Limb (tissue), 2 donors: Measurements from ENCODE around the gene NOTCH4.
"Not testable (repeated sequence)": the region's sequence is repeated elsewhere in the genome, so short reads cannot be mapped to it uniquely, and the experiment has no call there.

Experiments used
- DNase-seq, 2 donors: peaks; one replicate each; pipeline ENCODE4 v3.0.0-alpha.2; 2016; ENCODE audit errors: extremely low spot score in 2 of 2

Gene NOTCH4

DNA sequence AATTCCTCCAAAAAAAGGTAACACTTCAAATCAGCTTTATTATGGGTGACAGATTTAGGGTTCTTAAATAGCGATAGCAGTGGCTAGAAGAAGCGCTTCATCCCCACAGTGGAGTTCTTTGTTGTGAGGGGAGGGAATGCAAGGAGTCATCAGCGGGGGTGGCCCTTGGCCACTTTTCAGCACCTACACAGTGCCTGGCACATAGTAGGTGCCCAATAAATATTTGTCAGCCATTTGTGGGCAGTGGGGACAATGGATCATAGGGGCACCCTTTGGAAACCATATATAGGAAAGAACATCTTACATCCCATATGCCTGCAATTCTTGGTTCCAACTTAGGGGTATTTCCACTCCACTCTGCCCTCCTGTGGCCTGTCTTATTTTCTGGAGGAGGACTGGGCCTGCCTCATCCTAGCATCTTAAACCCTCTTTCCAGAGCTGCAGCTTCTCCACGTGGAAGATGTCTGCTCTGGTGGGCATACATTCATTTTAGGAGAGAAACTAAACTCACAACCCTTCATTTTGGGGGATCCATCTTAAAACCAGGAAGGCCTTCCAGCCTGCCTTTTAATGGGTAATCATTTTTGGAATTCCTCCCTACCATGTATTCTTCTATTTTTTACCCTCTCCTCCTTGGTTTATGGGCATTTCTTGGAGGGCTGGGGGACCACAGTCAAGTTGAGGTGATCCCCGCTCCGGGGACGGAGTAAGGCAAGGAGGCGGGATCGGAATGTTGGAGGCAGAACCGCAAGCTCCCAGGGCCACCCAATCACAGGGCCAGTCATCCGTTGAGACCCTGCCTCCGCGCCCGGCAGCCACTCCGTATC lies 28.8 kb downstream of the NOTCH4 start:
- DNase-seq: peak; percentile 45 to 66

DNA sequence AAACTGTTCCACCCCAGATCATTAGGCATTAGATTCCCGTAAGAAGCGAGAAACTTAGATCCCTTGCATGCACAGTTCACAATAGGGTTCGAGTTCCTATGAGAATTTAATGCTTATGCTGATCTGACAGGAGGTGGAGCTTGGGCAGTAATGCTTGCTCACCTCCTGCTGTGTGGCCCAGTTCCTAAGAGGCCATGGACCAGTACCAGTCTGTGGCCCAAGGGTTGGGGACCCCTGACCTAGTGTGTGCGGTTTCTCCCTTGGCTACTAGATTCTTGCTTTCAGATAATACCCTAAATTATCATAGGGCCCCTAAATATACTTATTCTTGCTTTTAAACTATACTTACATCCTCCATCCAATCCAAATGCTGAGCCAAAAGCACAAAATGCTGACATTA lies 29.5 kb downstream of the NOTCH4 start:
- DNase-seq: no peak

DNA sequence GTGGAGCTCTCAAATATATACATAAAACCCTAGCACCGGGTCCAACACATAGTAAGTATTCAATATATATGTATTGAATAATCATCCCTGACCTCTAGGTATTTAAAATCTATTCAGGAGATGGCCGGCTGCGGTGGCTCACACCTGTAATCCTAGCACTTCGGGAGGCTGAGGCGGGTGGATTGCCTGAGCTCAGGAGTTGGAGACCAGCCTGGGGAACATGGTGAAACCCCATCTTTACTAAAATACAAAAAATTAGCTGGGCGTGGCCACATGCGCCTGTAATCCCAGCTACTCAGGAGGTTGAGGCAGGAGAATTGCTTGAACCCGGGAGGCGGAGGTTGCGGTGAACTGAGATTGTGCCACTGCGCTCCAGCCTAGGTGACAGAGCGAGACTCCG lies 30.8 kb downstream of the NOTCH4 start:
- DNase-seq: not testable (repeated sequence)

DNA sequence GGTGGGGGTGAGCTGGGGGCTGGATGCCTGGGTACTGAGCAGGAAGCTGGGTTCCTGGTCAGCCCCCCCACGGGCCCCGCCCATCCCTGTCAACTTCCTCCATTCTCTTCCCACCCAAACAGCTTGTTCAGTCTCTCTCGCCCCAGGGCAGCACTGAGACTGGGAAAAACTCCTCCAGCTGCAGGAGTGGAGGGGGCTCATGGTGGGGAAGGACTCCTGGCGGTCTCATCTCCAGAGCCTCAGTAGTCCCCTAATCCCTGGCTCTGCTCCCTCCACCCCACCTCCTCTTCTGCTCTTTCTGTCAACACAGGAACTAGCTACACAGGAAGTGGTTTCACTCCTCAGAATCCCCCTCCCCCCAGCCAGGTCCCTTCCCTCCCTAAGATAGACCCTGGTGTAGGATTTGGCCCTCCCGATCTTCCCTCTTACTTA lies 31.2 kb downstream of the NOTCH4 start, which contains the start of gene GPSM3:
TSS of gene GPSM3 (minus strand) at position 36 of the 432 bp plus-strand sequence. CDS start 130 bp downstream, outside the sequence.
- DNase-seq: peak in 1 of 2 donors; percentile 12

DNA sequence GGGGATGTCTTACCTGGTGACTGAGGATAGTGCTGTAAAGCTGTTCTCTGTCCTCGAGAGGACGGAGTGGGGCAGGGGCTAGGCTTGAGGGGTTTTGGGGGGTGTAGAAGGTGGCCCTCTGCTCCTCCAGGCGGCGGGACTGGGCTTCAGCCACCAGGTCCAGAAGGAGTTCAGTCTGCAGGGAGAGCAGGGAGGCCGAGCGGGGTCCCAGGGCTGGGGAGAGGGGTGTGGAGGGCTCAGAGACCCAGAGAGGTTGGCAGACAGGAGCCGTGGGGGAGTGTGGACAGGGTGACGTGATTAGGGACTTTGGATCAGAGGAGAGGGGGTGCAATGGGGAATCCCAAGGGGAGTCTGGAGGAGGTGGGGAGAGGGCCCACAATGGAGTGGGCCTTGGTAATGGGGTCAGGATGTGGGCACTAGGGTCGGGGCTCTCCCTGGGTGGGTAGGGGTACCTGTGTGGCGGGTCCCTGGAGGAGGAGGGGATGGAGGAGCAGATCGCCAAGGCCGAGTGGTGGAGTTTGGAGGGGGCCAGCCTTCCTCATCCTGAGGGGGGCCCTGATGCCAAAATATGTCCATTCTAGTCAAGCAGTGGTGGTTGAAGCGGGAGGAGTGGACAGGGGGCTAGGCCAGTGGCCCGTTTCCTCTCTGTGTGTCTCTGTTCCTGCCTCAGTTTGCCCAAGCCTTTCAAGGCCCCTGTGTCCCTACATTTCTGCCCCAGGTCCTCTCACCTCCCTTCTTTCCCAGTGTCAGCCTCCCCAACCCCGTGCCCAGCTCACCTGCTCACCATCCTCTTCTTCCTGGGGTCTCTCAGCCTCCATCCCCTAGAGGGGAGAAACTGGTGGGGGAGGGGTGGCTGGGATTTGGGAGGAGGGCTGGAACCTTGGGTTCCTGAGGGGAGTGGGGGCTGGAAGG lies 31.9 kb downstream of the NOTCH4 start:
- no peak for DNase-seq

DNA sequence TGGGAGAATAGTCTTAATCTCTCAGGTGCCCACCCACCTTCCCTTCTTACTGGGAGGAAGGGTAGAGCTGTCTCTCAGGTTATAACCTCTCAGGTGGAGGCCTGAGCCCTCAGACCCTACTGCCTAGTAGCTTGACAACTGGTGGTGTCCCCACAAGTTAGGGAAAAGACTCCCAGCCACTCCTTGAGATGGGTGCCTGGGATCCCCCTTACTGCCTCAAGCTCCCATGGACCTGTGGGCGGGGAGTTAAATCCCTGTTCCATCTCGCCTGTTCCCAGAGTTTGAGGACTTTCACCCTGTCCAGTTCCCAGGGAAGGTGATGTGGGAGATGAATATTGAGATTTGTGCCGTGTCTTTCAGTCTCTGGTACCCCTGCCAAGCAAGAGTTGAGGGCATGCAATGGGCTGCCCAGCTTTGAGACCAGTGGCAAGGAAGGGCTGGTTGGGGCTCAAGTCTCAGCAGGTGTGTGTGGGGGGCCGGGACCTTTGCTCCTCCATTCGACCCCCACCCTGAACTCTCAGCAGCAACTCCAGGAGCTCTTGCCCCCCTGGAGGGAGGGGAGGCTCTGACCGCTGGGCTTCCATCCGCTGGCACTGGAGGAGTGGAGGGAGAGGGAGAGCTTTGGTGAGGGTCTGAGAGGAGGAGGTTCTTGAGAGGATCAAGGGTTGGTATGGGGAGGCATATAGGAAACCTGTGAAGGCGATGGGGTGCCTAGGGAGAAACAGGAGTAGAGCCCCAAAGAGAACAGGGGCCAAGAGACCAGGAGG lies 32.8 kb downstream of the NOTCH4 start:
- peak in 1 of 2 donors; percentile 7 for DNase-seq

DNA sequence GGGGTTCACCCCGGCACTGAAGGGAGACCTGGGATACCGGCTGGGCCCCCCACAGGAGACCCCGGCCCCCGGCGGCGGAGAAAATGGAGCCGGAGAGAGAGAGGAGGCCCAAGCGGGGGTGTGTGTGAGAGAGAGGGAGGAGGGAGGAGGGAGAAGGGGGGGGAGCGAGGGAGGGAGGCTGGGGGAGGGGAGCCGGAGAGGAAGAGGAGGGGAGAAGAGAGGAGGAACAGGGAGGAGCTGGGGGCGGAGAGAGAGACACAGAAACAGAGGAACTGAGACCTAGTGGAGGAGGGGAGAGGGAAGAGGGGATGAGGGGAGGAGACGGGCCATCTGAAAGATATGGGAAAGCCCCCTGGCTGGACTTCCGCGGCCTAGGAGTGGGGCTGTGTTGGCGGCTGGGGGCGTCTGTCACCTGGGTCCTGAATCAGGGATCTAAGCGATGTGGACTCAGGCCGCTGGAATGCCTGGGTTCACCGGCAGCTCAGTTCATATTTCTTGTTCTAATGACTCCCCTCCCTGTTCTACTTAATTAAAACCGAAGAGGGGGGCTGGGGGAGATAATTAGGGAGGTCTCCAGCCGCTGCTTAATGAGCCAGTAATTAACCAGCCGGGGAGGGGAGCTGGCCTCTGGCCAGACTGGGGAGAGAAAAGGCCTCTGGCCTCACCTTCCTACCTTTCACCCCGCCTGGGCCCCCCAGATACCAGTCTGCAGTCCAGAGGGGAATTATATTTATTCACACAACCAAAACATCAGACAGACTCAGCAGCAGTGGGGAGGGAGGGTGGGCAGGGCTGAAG lies 33.6 kb downstream of the NOTCH4 start, which contains the start of gene PBX2:
TSS of gene PBX2 (minus strand) at position 149 of the 798 bp plus-strand sequence. CDS start 287 bp downstream, outside the sequence.
- DNase-seq: peak; percentile 96

DNA sequence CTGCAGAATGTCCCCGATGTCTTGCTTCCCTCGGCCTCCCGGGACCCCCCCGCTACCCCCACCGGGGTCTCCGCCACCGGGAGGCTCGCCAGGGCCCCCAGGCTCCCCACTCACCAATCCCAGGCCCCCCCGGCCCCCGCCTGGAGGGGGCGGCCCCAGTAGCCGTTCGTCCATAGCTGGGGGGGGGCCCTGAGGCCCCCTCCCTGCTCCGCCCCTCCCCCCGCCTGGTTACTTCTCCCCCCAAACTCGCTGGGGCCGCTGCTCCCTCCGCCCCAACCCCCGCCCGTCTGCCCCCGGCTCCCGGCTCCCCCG lies 34.2 kb downstream of the NOTCH4 start:
- peak in 1 of 2 donors; percentile 18 for DNase-seq

DNA sequence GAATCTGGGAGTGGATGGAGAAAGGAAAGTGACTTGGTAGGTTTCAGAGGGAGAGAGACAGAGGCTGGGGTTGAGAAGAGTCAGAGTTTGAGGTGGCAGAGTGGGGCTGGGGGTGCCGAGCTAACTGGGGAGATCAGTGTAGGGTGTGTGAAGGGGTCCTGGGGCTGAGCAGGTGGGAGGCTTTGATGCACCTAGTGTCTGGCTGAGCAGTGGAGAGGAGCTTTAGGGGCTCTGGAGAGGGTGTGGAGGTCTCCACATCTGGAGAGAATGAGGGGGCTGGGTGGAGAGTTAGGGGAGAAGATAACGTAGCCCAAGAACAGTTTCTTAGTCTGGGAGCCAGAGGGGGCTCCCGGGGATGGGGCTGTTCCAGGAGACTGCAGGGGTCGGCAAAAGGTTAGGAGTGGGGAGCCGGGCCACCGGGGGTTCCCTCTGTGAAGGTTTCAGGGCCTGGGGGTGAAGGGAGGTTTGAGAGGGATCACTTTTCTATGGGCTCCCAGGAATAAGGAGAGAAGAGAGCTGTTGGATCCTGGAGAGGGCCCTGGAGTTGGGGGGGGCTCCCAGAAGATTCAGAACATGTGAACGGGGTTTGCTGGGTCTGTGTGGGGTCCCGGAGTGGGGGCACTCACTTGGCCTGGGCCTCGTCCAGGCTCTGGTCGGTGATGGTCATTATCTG lies 34.7 kb downstream of the NOTCH4 start:
- peak in 1 of 2 donors; percentile 62 for DNase-seq

DNA sequence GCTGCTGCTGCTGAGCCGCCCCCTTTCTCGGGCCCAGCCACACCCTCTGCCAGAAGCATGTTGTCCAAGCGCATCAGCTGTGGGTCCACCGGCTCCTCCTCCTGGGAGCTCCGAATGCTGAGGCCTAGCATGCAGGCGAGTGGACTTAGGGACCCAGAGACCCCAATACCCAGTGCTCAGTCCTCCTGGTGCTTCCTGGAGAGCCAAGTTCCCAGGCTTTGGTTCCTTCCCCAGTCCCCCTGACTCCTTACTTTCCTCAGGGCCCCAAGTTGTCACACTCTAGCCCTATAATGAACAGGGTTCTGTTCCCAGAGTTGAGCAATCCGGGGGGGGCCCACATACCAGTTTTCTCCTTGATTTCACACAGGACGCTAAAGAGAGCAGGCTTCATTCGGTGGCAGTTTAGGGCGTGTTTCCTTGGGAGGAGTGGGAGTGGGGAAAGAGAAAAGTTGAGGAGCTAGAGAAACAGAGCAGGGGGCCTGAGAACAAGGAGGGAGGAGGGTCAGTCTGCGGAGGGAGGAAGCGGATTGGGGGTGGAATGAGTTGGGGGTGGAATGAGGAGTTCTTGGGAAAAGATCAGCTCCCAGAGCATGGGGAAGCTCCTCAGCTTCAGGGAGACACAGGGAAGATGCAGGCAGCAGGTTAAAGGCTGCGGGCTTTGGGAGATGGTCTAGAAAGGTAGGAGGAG lies 35.3 kb downstream of the NOTCH4 start:
- DNase-seq: no peak

DNA sequence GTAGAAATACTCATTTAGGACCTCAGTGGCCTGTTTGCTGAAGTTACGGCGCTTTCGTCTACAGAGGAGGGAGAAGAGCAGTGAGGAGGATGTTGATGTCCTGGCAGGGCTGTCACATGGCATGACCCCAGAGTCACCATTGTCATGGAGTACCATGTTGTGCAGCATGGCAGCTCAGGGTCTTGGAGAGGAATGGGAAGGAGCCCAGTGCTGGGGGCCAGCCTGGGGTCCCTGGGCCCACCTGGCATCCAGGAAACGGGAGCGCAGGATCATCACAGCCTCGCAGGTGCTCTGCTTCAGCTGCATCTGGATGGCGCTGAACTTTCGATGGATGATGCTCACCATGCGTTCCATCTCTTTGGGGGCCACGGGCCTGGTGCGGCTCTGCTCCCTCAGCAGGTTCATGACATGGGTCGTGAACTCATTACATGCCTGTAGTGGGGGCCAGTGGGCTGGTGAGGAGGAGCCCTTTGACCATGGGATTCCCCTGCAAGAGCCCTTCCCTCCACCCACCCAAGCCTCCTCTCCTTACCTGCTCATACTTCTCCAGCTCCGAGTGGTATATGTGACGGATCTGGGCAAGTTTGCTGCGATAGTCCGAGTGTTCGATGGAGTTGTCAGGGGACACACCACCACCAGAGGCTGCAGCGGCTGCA lies 36.0 kb downstream of the NOTCH4 start:
- DNase-seq: not testable (repeated sequence)

DNA sequence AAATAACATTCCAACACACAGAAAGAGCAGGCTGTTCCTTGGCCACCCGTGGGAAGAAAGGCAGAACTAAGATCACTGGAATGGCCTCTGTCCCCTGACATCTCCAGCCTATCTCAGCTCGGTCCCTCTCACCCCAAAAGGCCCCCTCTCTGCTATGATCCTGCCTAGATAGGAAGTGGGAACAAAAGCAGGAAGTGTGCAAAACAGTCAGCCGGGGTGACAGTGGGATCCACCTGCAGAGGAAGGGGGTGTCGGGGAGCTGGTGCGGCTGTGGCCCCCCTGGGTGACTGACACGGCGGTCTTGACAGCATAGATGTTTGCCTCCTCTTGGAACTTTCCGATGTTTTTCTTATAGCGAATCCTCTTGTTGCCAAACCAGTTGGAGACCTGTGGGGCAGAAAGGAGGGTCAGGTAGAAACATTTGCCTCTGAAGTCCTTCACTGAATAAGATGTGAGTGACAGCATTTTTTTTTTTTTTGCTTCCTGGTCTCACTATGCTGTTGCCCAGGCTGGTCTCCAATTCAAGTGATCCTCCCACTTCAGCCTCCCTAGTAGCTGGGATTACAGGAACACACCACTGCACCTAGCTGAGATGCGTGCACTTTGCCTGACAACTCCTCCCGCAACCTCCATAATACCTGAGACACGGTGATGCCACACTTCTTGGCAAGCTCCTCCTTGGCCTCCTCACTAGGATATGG lies 36.7 kb downstream of the NOTCH4 start:
- no peak for DNase-seq

DNA sequence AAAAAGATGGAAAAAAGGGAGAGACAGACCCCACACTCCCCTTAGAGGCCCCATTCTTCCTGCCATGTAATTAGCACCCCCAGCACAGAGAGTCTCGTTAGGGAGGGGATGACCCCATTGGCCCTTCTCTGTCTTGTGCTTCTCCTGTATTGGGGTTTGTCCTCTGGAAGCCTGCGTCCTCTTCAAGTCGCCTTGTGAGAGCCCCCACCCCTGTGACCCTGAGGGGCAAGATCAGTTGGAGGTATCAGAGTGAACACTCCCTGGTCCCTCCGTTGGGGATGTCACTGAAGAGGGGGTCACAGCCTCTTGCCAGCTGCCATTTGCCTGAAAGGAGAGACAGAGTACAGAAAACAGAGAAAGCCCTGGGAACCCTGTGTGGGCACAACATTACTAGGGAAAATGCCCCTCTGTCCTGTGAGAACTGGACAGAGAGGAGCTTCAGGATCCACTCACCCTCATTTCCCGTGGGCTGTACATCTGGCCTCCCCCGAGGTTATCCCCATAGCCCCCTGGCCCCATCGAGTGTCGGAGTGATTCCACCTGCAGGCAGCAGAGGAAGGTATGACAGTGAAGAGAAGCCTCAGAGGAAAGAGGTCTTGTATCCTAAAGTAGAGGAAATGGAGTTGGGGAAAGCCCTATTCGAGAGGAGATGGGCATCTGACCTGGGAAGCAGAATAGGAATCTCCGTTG lies 37.6 kb downstream of the NOTCH4 start:
- DNase-seq: not testable (repeated sequence)

DNA sequence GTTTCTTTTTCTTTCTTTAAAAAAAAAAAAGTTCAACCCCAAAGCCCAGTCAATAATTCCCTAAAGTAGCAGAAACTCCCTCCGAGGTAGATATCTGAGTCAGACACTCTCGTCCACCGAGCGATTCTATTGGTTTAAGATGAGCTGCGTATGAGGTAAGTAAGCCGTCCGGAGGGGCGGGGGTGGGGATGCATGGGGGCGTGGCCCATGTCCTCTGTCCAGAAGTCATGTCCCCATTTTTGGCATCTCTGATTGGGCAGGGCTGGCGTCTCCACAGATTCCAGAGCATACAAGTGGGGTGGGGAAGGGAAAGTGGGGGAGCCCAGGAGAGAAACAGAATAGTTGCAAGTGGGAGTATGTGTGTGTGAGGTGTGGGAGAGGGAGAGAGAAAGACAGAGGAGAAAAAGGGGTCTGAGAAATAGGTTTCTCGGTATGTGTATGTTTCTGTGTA lies 38.2 kb downstream of the NOTCH4 start:
- peak in 1 of 2 donors; percentile 51 for DNase-seq

DNA sequence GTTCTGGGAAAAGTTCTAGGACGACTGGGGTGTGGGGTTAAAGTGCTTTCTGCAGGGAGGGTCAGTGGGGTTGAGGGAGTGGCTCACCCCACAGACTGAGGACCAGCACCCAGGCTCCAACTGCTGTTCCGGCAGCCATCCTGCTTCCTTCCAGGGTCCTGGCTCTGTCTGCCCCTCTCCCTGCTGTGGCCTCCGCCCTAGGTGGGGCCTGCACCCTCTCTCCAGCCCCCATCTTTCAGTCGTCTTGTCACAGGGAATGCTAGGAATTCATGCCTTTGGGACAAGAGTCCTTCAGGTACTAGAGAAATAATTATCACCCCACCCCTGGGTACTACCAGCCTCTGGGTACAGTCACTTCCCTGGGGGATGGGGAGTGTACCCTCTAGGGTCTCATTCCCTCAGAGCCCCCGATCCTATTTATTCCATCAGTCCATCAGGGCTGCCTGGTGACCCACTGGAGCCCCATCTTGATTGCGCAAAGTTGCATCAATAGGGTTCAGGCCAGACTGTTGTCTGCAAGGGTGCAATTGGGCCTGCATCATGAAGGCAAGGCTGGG lies 39.7 kb downstream of the NOTCH4 start, which contains the start of gene AGER:
TSS of gene AGER (minus strand) at position 170 of the 557 bp plus-strand sequence. CDS start at position 139, 31 bp downstream.
- DNase-seq: no peak

DNA sequence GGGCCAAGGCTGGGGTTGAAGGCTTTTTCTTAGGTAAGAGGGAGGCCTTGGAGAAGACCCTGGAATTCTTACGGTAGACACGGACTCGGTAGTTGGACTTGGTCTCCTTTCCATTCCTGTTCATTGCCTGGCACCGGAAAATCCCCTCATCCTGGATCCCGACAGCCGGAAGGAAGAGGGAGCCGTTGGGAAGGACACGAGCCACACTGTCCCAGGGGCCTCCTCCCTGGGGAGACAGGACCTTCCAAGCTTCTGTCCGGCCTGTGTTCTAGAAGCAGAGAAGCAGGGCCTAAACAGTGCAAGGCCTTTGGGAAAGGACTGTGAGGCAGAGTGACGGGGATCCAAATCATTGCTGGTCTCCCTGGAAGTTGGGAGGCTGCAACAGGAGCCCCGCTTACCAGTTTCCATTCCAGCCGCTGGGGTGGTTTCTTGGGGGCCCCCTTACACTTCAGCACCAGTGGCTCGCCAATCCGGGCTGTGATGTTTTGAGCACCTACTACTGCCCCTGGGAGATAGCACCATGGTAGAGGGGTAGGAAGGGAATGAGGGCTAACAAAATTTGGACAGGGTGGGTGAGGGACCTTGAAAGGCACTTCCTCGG lies 40.3 kb downstream of the NOTCH4 start:
- no peak for DNase-seq

DNA sequence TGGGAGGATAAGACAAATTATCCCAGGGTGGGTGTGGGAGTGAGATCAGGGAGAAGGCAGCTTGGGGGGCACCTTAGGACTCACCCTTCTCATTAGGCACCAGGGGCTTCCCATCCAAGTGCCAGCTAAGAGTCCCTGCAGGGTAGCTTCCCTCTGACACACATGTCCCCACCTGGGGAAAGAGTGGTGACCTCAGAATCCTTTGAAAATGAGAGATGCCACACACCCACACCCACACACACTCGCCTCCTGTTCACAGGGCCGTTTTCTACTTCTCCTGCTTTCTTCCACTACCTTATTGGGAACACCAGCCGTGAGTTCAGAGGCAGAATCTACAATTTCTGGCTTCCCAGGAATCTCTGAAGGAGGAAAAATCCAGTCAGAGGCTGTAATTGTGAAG lies 40.8 kb downstream of the NOTCH4 start:
- DNase-seq: no peak
